ENCODE measurements around the gene STK4. TPM values are rescaled to one million over a fixed set of nuclear protein-coding genes. Genes with fewer than 3 reads are reported as not detected.

Gene STK4
- total RNA-seq, 2 experiments from 2014 or later = 265 to 277 TPM

GRCh38 chr20:45082468-45082867 is 116.2 kb downstream of the STK4 start:
- ATAC-seq (ENCODE audit: poor library complexity) (no peak), DNase-seq (no peak)
- H3K9me3 Mint-ChIP-seq = peaks cover 4% of the 10 kb centered on the region
- intact Hi-C loops (cut with DNase I, micrococcal nuclease) = no loop called here
- H3K4me3 Mint-ChIP-seq = no peak overlapping the region
- no peaks in the 10 kb centered on the region for H3K4me1 ChIP-seq (ENCODE audit: insufficient read depth, low read length)
- H3K36me3 Mint-ChIP-seq (ENCODE audit: low read depth) = peaks cover 98% of the 10 kb centered on the region
- H3K36me3 ChIP-seq (ENCODE audit: insufficient read depth, low read length) = peaks cover 68% of the 10 kb centered on the region
- H3K27me3 Mint-ChIP-seq = no peaks in the 10 kb centered on the region
- peak overlapping the region; percentile 14 for H3K27ac Mint-ChIP-seq
- CTCF ChIA-PET = interaction anchor here (1.5 to 1.9 kb wide), 2 partner anchors 14 to 39 kb away, joined by 7 to 9 read pairs; no protein-coding TSS in a partner anchor
- H3K27ac ChIP-seq (ENCODE audit: low read depth in 1 of 2, low read length in 2 of 2) = no peak overlapping the region
- POLR2A ChIA-PET = interaction anchor here (1.3 kb wide), 1 partner anchor 13 kb away, joined by 4 read pairs; no protein-coding TSS in a partner anchor
- no peaks in the 10 kb centered on the region for H3K27me3 ChIP-seq (ENCODE audit: control insufficient read depth in 1 of 2, insufficient read depth in 2 of 2, low read length in 2 of 2)
- H3K9me3 ChIP-seq (ENCODE audit: control insufficient read depth in 1 of 2, insufficient read depth in 1 of 2, low read length in 2 of 2) = peaks cover 9 to 12% of the 10 kb centered on the region in 2 experiments
- peaks cover 8% of the 10 kb centered on the region for H3K4me1 Mint-ChIP-seq (ENCODE audit: low read depth)
- TF ChIP-seq CTCF (IDR thresholded peaks at IDR 0.05) = no peak
- no peak overlapping the region for H3K4me3 ChIP-seq (ENCODE audit: low read length)

- Mint-ChIP-seq H3K36me3 (ENCODE audit: low read depth) (peaks cover 99% of the 10 kb centered on the region), H3K4me3 (no peak overlapping the region), H3K27ac (peak overlapping the region; percentile 14), H3K27me3 (no peaks in the 10 kb centered on the region), H3K9me3 (peaks cover 4% of the 10 kb centered on the region), H3K4me1 (ENCODE audit: low read depth) (peaks cover 13% of the 10 kb centered on the region)
- no peak overlapping the region for H3K4me3 ChIP-seq (ENCODE audit: low read length)
- H3K27ac ChIP-seq (ENCODE audit: low read depth in 1 of 2, low read length in 2 of 2) = no peak overlapping the region
- peaks cover 62% of the 10 kb centered on the region for H3K36me3 ChIP-seq (ENCODE audit: insufficient read depth, low read length)
- ChIA-PET CTCF (interaction anchor here (1.5 to 1.9 kb wide), 2 partner anchors 13 to 39 kb away, joined by 7 to 9 read pairs; no protein-coding TSS in a partner anchor), POLR2A (interaction anchor here (0.6 to 1.3 kb wide), 2 partner anchors 11 to 13 kb away, joined by 3 to 4 read pairs; no protein-coding TSS in a partner anchor)
- H3K27me3 ChIP-seq (ENCODE audit: control insufficient read depth in 1 of 2, insufficient read depth in 2 of 2, low read length in 2 of 2) = no peaks in the 10 kb centered on the region
- intact Hi-C loops (cut with DNase I, micrococcal nuclease) = no loop called here
- ATAC-seq (ENCODE audit: poor library complexity) (no peak), DNase-seq (no peak)
- no peak for TF ChIP-seq CTCF (IDR thresholded peaks at IDR 0.05)
- H3K9me3 ChIP-seq (ENCODE audit: control insufficient read depth in 1 of 2, insufficient read depth in 1 of 2, low read length in 2 of 2) = peaks cover 9 to 10% of the 10 kb centered on the region in 2 experiments
- no peaks in the 10 kb centered on the region for H3K4me1 ChIP-seq (ENCODE audit: insufficient read depth, low read length)
Observed at GRCh38 chr20:45083127-45083526, 116.8 kb downstream of the STK4 start.

GRCh38 chr20:45085289-45085688 is 119.0 kb downstream of the STK4 start:
- DNase-seq (no peak), ATAC-seq (ENCODE audit: poor library complexity) (no peak)
- intact Hi-C loops (cut with DNase I, micrococcal nuclease) = no loop called here
- peaks cover 91% of the 10 kb centered on the region for H3K36me3 Mint-ChIP-seq (ENCODE audit: low read depth)
- ChIA-PET POLR2A (no interaction called here), CTCF (no interaction called here)
- peaks cover 13% of the 10 kb centered on the region for H3K4me1 Mint-ChIP-seq (ENCODE audit: low read depth)
- no peak overlapping the region for H3K4me3 Mint-ChIP-seq
- H3K4me1 ChIP-seq (ENCODE audit: insufficient read depth, low read length) = no peaks in the 10 kb centered on the region
- H3K27me3 Mint-ChIP-seq = no peaks in the 10 kb centered on the region
- H3K4me3 ChIP-seq (ENCODE audit: low read length) = no peak overlapping the region
- H3K9me3 Mint-ChIP-seq = peaks cover 4% of the 10 kb centered on the region
- TF ChIP-seq CTCF (IDR thresholded peaks at IDR 0.05) = no peak
- H3K27me3 ChIP-seq (ENCODE audit: control insufficient read depth in 1 of 2, insufficient read depth in 2 of 2, low read length in 2 of 2) = no peaks in the 10 kb centered on the region
- H3K27ac Mint-ChIP-seq = peak overlapping the region; percentile 57
- H3K36me3 ChIP-seq (ENCODE audit: insufficient read depth, low read length) = peaks cover 45% of the 10 kb centered on the region
- H3K27ac ChIP-seq (ENCODE audit: low read depth in 1 of 2, low read length in 2 of 2) = no peak overlapping the region
- H3K9me3 ChIP-seq (ENCODE audit: control insufficient read depth in 1 of 2, insufficient read depth in 1 of 2, low read length in 2 of 2) = peaks cover 6 to 9% of the 10 kb centered on the region in 2 experiments

Measured in CD4-positive, alpha-beta T cell (primary cell).